ENCODE results near the gene GPR137. TPM values are rescaled to one million over a fixed set of nuclear protein-coding genes. Genes with fewer than 3 reads are reported as not detected.

GPR137 gene

GRCh38 chr11:64337538-64338249, 52.0 kb downstream of the GPR137 start:
- DNase-seq, result no peak
- Histone ChIP-seq H3K18ac (ENCODE audit: low read depth in 1 of 2, low read length in 2 of 2) (no peak overlapping the region), H4K91ac (ENCODE audit: low read length) (no peak overlapping the region), H3K4me1 (ENCODE audit: control insufficient read depth, insufficient read depth, low read depth, low read length) (peaks cover 19% of the 10 kb centered on the region), H2AFZ (ENCODE audit: low read depth, low read length) (no peak overlapping the region), H3K27me3 (ENCODE audit: control insufficient read depth in 1 of 2, insufficient read depth in 1 of 2, low read length in 2 of 2) (peaks cover 0 to 13% of the 10 kb centered on the region in 2 experiments), H3K4me2 (ENCODE audit: low read length, poor library complexity, severe bottlenecking) (no peak overlapping the region), H3K9me3 (ENCODE audit: control insufficient read depth, low read length) (no peaks in the 10 kb centered on the region), H3K4ac (ENCODE audit: low read depth in 1 of 2, low read length in 2 of 2) (no peak overlapping the region), H3K27ac (ENCODE audit: low read length, poor library complexity, severe bottlenecking) (no peak overlapping the region), H3K23ac (ENCODE audit: low read length in 2 of 2) (no peak overlapping the region), H2BK15ac (ENCODE audit: low read depth, poor library complexity, severe bottlenecking) (no peak overlapping the region), H3K4me3 (ENCODE audit: insufficient read depth in 1 of 2, low read depth in 1 of 2, low read length in 2 of 2) (no peak overlapping the region), H3K14ac (ENCODE audit: low read length in 2 of 2) (no peak overlapping the region), H2AK5ac (ENCODE audit: low read length, severe bottlenecking) (no peak overlapping the region), H2BK120ac (ENCODE audit: low read depth, low read length) (no peak overlapping the region), H2BK12ac (ENCODE audit: low read length in 2 of 2) (no peak overlapping the region), H3K9ac (ENCODE audit: low read length) (no peak overlapping the region), H3K79me1 (replicated peaks; ENCODE audit: low read length, poor library complexity, severe bottlenecking) (no peaks in the 10 kb centered on the region), H3K36me3 (ENCODE audit: control insufficient read depth in 1 of 2, insufficient read depth in 2 of 2, low read depth in 1 of 2, low read length in 2 of 2) (no peaks in the 10 kb centered on the region), H4K8ac (ENCODE audit: low read length) (peak overlapping the region; percentile 16), H2BK5ac (ENCODE audit: low read depth, low read length, poor library complexity, severe bottlenecking) (no peak overlapping the region)
- WGBS, result 90% methylated on average over 7 of the region's 8 CpGs

DNA sequence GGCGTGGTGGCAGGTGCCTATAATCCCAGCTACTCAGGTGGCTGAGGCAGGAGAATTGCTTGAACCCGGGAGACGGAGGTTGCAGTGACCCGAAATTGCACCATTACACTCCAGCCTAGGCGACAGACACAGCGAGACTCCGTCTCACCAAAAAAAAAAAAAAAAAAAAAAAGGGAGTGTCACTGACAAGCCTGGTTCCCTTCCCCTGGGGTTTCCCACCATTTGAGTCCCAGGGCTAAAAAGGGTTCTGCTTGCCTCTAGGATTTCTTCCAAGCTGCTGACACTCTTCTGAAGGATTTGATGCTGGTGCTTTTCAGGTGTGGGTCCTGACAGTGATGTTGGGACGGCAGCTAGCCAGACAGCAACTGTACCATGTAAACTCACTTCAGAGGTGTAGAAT, 53.1 kb downstream of the GPR137 start:
- H2AK5ac ChIP-seq (ENCODE audit: low read length, severe bottlenecking), result peak overlapping the region; percentile 47
- no peak overlapping the region for H2BK120ac ChIP-seq (ENCODE audit: low read depth, low read length)
- H3K27ac ChIP-seq (ENCODE audit: low read length, poor library complexity, severe bottlenecking), result no peak overlapping the region
- H3K79me1 ChIP-seq (replicated peaks; ENCODE audit: low read length, poor library complexity, severe bottlenecking), result no peaks in the 10 kb centered on the region
- H3K9me3 ChIP-seq (ENCODE audit: control insufficient read depth, low read length), result no peaks in the 10 kb centered on the region
- H2BK12ac ChIP-seq (ENCODE audit: low read length in 2 of 2), result no peak overlapping the region
- H2BK15ac ChIP-seq (ENCODE audit: low read depth, poor library complexity, severe bottlenecking), result no peak overlapping the region
- H3K18ac ChIP-seq (ENCODE audit: low read depth in 1 of 2, low read length in 2 of 2), result no peak overlapping the region
- no peak for DNase-seq
- no peak overlapping the region for H2AFZ ChIP-seq (ENCODE audit: low read depth, low read length)
- no peak overlapping the region for H2BK5ac ChIP-seq (ENCODE audit: low read depth, low read length, poor library complexity, severe bottlenecking)
- H3K4me2 ChIP-seq (ENCODE audit: low read length, poor library complexity, severe bottlenecking), result no peak overlapping the region
- H3K23ac ChIP-seq (ENCODE audit: low read length in 2 of 2), result no peak overlapping the region
- H3K14ac ChIP-seq (ENCODE audit: low read length in 2 of 2), result no peak overlapping the region
- no peak overlapping the region for H4K8ac ChIP-seq (ENCODE audit: low read length)
- H3K4me1 ChIP-seq (ENCODE audit: control insufficient read depth, insufficient read depth, low read depth, low read length), result peaks cover 24% of the 10 kb centered on the region
- H3K36me3 ChIP-seq (ENCODE audit: control insufficient read depth in 1 of 2, insufficient read depth in 2 of 2, low read depth in 1 of 2, low read length in 2 of 2), result no peaks in the 10 kb centered on the region
- peaks cover 0 to 13% of the 10 kb centered on the region in 2 experiments for H3K27me3 ChIP-seq (ENCODE audit: control insufficient read depth in 1 of 2, insufficient read depth in 1 of 2, low read length in 2 of 2)
- 91% methylated on average over 8 of the region's 8 CpGs for WGBS
- no peak overlapping the region for H4K91ac ChIP-seq (ENCODE audit: low read length)
- no peak overlapping the region for H3K4me3 ChIP-seq (ENCODE audit: insufficient read depth in 1 of 2, low read depth in 1 of 2, low read length in 2 of 2)
- no peak overlapping the region for H3K9ac ChIP-seq (ENCODE audit: low read length)
- H3K4ac ChIP-seq (ENCODE audit: low read depth in 1 of 2, low read length in 2 of 2), result no peak overlapping the region

Small RNA genes within 50 kb of the gene (small RNA-seq; reads per million reads assigned to genes)
- gene RF00019 (ENCODE audit: low read depth), result not detected

All from mesenchymal stem cell (in vitro differentiated cells and primary cell).